Thyroid gland (tissue), 4 donors: ENCODE results near the gene PRDM2.

Experiments
- CTCF ChIP-seq, 6 experiments: fragments of 200-600 bp in 3 of 6; fragments of 450-650 bp in 3 of 6; sonication (generic) in 3 of 6; IDR thresholded peaks; one replicate each; pipeline ENCODE4 v1.5.1; 2016 to 2019; ENCODE audit warnings: antibody characterized with exemption in 6 of 6, mild to moderate bottlenecking in 2 of 6, inconsistent platforms in 1 of 6, moderate library complexity in 1 of 6
- POLR2A ChIP-seq, 2 donors: fragments of 450-650 bp; IDR thresholded peaks; one replicate each; pipeline ENCODE4 v1.6.1; 2017; ENCODE audit warnings: antibody characterized with exemption in 2 of 2, mild to moderate bottlenecking in 2 of 2, moderate library complexity in 1 of 2

- TF ChIP-seq CTCF (IDR thresholded peaks at IDR 0.05) (no peak), POLR2A (IDR thresholded peaks at IDR 0.05) (no peak)
Observed at GRCh38 chr1:13652238-13652637, 47.8 kb upstream of the PRDM2 start.
